GM12801 (cell line): Measurements from ENCODE around the gene PRDM1.

ENCODE experiments used
- CTCF ChIP-seq: IDR thresholded peaks from one replicate; pipeline ENCODE4 v1.5.1; 2011; ENCODE audit warnings: control low read depth; ENCODE audit not compliant: insufficient read length; ENCODE audit errors: extremely low read depth

PRDM1 gene

DNA sequence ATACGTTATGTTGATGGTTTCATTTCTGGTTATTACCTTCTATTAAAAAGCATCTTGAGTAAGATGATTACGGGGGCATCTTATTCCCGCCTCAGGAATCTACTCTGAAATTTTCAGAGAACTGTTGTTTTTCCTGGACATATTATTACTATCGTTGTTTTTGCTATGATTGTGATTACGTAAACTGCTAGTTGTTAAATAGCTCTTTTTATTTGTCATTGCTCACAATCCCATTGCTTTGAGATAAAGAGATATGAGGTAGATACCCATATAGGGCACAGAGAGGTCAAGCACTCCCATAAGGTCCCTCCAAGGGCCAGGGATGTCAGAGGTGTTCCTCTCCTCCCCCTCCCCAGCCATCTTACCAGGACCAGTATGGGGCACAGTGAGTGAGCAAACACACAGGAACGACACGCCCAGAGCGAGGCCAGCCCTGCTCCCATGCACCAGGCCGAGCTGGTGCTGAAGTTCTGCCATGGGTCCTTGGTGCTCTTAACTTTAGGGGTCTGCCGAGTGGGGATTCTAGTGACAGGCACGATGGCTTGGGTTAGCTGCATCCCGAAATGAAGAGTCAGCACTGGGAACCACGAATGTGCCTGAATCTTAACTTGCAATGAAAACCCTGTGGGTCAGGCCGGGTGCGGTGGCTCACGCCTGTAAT, 49.9 kb downstream of the PRDM1 start:
- no peak for TF ChIP-seq CTCF

GRCh38 chr6:106136845-106137244, 50.7 kb downstream of the PRDM1 start:
- no peak for TF ChIP-seq CTCF

DNA sequence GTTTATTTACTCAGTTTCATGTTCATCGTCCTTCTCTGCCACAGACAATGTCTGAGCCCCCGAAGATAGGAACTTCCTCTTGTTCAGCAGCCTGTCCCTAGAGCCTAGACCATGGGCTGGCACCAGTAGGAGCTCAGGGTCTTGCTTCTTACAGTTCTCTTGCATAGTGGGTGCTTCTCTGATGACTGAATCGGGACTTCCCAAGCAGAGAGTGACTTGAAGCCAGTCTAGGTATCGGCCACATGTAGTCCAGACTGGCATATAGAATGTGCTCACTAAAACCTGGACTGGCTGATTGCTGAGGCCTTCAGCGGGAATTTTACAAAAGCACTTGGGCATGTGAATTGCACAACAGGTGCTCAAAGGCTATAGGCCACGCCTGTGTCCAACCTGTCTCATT, 52.0 kb downstream of the PRDM1 start:
- no peak for TF ChIP-seq CTCF

DNA sequence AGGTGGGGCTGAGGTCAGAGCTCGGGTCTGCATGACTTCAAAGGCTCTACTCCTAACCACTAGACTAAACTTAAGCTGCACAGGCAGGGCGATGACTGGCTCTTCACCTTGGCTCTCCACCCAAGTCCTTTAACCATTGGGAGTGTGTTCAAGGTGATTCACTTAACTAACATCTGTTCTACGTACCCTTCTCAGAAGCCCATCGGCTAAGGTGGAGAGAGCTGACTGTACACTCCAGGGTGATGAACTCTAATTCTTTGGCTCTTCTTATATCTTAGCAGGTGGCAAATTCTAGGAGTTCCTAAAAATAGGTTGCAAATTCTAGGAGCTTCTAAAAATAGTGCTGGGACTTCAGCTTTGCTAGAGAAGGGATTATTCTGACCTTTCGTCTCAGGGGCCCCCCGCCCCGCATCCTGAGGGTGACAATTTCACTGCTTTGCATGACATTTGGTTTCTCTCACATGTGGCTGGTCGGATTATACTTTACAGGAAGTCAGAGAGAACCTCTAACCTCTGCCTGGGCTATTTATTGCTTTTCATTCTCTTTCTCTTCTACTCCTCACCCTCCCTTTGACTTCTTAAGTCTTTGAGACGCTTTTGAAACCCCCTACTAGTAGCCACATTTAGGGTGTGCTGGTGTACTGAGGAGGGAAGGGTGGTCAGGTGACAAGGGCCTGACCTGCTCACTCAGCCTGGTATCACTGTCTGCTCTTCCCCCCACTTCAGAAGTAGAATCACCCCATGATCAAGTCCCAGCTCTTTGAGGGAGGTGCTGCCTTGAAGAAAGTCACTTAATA, 55.5 kb downstream of the PRDM1 start:
- no peak for TF ChIP-seq CTCF

DNA sequence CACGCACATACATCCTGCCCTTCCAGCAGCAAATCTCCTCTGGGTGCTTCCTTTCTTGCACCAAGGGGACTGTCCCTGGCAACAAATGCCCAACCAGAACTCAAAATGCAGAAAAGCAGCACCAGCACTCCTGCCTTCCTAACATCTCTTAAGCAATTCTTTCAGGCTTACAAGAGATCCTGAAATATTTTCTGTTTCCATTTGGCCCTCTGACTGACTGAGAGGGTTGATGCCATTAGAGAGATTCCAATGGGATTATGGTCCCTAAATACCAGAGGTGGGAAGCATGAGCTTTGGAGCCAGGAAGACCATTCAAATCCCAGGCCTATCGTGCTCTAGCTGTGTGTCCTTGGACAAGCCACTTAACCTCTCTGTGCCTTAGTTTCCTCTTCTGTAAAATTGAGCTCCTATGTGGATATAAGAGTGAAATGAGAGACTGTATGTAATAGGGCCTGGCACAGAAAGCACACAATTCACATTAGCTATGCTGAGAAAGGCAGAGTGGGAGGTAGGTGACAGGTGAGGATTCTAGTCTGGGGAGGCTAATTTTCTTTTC, 56.8 kb downstream of the PRDM1 start:
- no peak for TF ChIP-seq CTCF

- TF ChIP-seq CTCF: no peak
These were observed 57.5 kb downstream of the PRDM1 start for GRCh38 chr6:106143665-106144064.

DNA sequence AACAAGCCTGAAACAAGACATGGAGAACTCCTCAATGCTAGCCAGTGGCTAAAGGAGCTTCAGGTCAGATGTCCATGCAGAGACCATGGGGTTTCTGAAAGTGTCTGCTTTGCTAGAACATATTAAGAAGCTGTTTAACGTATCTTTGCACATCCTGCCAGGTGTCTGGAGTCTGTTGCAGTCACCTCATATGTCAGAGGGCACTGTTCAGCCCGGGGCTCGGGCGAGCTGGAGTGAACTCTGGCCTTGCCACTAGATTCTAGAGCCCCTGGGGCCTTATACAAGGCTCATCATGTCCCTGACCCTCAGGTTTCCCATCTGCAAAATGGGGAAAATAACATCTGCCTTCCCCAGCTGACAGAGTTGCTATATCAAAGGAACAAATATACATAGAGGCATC, 59.0 kb downstream of the PRDM1 start:
- TF ChIP-seq CTCF: no peak
